Ovary (tissue), 3 donors: Measurements from ENCODE around the gene CCDC32.

Source experiments
- CTCF ChIP-seq, 3 donors: fragments of 450-650 bp in 2 of 3; fragments of 200-600 bp in 1 of 3; IDR thresholded peaks; one replicate each; pipeline versions ENCODE4 v1.5.1 to v1.8.0; 2016 to 2022; ENCODE audit warnings: antibody characterized with exemption in 3 of 3, mild to moderate bottlenecking in 1 of 3
- EP300 ChIP-seq: sonication (generic); formaldehyde crosslinking; IDR thresholded peaks from one replicate; pipeline ENCODE4 v1.6.1; 2017; ENCODE audit warnings: antibody characterized with exemption
- POLR2A ChIP-seq: fragments of 450-650 bp; IDR thresholded peaks from one replicate; pipeline ENCODE4 v1.6.1; 2017; ENCODE audit warnings: antibody characterized with exemption, mild to moderate bottlenecking, moderate library complexity
- donor health status: DM: no; HTN: no; CAD: no.

GRCh38 chr15:40525855-40526254 lies 39.0 kb downstream of the CCDC32 start:
- TF ChIP-seq CTCF (IDR thresholded peaks at IDR 0.05) (no peak), POLR2A (no peak), EP300 (no peak)
